ENCODE results near the gene KCNA4.
"Not testable (repeated sequence)": the region's sequence is repeated elsewhere in the genome, so short reads cannot be mapped to it uniquely, and the experiment has no call there.

KCNA4 gene

DNA sequence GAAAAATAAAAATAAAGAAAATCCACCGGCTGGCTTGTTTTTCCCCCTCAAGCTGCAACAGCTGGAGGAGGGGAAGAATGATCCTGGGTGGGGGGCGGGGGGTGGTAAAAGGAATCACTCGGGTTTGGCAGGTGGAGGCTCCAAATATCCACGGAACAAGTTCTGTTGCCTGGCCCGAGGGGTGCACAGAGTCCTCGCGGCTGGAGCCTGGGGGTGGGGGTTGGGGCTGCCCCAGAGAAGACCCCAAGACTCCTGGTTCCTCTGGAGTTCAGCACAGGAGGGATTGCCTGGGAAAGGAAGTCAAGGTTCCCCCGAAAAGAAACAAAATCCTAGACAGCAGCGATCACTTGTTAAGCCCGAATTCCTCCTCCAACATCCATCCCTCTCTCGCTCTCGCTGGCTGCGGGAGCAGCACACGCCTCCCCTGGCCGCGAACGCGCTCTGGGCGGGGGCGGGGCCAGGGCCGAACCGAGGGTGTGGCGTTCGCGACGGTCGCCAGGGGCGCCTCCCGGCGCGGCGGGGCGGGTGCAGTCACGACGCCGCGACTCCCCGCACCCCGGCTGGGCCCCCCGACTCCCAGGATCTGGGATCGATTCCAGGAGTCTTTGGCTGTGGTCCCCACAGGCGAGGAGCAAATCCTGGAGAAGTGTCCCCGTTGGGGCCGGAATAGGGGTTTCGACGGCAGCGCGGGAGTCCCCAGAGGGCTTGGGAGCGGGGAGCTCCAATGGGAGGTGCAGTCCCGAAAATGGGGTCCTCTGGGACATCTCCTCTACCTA is at the start of gene KCNA4:
TSS of gene KCNA4 (minus strand) at position 443 of the 776 bp plus-strand sequence. CDS start 4,352 bp downstream, outside the sequence.
- no peak for DNase-seq

DNA sequence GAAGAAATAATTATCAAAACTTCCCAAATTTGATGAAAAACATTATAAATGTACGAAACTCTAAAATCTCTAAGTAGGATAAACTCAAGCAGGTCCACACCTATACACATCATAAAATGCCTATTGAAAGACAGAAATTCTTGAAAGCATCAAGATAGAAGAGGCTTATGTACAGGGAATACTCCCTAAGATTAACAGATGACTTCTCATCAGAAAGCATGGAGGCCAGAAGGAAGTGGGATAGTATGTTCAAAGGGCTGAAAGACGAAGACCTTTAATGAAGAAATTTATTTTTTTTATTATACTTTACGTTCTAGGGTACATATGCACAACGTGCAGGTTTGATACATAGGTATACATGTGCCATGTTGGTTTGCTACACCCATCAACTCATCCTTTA is 45.3 kb upstream of the KCNA4 start:
- no peak for DNase-seq

DNA sequence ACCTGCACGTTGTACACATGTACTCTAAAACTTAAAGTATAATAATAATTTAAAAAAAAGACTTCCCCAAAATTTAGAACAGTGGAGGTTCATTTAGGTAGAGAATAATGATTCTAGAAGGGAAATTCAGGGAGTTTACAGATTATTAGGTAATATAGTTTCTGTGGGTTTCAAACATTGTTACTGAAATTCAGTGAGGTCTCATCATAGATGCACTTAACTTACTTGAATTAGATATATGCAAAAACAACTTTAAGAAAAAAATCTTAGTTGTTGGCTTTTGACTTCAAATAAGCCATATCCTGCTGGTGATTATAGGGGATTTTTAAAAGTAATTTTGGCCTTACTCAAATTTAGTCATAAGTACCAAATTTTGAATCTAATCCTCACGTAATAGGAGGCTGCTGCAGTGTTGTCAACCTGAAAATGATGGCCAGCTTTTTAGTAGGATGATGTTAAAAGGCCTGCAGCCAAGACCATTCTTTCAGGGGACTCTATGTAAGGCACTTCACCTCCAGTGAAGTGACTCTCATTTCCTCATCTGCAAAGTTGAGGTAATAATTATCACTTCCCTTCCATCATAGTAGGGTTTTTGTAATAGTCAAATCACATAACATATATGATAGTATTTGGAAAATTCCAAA is 42.5 kb upstream of the KCNA4 start:
- DNase-seq, result no peak

DNA sequence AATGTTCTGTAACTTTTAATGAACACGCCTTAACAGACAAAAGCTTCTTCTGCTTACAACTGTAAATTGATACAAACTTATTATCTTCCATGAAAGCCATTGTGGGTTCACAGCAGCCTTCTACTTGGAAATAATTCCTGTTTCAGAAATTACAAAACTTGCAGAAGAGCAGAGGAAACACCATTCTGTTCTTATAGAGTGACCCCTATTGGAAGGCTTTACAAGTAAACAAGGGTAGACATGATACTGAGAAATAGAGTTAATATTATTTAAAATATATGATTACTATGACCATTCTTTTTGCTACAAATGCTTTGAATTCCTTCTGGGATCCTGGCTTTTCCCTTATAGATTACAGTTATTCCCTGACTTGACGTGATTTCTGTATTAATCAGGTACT is 32.4 kb upstream of the KCNA4 start:
- DNase-seq, result no peak

DNA sequence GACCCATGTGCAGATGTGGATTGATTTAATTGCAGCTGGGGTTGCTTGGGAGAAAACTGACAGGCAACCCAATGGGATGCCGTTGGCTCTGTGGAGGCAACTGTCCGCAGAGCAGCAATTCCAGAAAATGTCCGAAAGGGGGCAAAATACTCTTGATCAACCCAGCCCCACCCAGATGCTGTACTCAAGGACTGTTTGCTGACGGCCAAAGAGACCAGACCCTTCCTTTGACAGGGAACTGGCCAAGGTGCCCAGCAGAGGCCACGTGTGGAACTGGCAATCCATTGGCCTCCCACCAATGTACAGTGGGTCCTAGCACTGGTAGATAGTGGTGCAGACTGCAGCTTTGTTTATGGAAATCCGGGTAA is 29.7 kb upstream of the KCNA4 start:
- DNase-seq, result no peak

DNA sequence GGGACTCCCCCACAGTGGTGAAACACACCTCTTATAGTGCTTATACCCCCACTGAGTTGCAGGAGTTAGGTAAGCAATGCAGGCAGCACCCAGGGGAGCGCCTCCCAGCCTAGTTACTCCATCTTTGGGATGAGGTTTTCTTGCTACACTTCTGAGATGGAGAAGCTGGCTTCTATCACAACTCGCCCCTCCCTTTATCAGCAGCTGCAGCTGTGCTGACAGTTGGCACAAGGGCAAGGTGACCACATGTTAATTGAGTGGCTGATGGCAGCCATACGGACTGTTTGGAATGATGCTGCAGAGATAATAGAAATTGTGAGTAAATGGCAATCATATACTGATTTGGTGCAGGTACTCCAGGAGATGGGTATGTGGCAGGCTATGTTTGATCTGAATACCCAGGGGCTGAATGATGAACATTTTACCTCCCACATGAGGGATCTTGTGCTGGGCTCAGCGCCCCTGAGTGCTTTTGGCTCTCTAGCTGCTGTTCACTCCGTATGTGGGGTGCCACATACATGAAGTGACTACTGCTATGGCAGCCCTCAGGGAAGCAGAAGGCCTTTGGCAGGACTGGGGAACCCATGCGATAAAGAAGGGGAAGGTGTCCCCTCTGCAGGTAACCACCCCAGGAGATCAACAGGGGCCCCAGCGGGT is 29.2 kb upstream of the KCNA4 start:
- DNase-seq, result no peak

DNA sequence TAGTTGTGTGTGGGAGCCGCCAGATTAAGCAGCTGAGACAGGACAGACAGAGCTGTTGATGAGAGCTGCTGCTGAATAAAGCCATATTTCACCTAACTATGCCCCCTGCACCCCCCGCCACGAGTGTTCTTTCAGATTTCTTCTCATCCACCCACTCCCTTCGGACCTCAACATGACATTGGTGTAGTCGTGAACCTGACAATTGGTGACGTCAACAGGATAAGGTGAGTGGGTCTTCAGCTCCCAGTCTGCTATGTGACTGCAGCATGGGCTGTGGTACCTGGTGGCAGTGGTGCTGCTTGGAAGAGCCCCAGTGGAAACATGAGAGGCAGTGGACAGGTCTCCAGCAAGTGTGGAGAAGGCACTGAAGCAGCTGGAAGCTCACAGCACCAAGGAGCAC is 28.3 kb upstream of the KCNA4 start:
- DNase-seq, result no peak

DNA sequence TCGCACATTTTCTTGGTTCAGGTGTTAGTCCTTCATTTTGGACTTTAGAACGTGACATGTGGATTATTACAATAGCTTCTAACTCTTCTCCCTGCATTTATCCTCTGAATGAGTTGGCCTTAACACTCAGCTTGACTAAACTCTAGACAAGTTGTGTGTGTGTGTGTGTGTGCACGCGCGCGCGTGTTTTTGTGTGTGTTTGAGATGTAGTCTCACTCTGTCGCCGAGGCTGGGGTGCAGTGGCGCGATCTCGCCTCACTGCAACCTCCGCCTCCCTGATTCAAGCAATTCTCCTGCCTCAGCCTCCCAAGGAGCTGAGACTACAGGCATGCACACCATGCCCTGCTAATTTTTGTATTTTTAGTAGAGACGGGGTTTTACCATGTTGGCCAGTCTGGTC is 24.3 kb upstream of the KCNA4 start:
- no peak for DNase-seq

DNA sequence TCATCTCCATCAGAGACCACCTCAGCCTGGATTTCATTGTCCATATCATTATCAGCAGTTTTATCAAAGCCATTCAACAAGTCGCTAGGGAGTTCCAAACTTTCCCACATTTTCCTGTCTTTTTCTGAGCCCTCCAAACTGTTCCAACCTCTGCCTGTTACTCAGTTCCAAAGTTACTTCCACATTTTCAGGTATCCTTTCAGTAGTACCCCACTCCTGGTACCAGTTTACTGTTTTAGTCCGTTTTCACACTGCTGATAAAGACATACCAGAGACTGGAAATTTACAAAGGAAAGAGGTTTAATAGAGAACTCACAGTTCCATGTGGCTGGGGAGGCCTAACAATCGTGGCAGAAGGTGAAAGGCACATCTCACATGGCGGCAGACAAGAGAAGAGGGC is 17.9 kb upstream of the KCNA4 start:
- not testable (repeated sequence) for DNase-seq

DNA sequence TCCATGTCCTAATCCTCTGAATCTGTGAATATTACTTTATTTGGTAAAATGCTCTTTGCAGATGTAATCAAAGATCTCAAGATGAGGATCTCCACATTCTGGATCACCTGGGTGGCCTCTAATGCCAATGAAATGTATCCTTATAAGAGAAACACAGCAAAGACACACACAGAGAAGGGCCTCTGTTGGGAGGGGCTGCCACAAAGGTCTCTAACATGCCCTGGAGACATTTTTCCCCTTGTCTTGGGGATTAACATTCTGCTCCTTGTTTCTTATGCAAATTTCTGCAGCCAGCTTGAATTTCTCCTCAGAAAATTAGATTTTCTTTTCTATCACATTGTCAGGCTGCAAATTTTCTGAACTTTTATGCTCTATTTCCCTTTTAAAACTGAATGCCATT is 17.3 kb upstream of the KCNA4 start:
- not testable (repeated sequence) for DNase-seq

DNA sequence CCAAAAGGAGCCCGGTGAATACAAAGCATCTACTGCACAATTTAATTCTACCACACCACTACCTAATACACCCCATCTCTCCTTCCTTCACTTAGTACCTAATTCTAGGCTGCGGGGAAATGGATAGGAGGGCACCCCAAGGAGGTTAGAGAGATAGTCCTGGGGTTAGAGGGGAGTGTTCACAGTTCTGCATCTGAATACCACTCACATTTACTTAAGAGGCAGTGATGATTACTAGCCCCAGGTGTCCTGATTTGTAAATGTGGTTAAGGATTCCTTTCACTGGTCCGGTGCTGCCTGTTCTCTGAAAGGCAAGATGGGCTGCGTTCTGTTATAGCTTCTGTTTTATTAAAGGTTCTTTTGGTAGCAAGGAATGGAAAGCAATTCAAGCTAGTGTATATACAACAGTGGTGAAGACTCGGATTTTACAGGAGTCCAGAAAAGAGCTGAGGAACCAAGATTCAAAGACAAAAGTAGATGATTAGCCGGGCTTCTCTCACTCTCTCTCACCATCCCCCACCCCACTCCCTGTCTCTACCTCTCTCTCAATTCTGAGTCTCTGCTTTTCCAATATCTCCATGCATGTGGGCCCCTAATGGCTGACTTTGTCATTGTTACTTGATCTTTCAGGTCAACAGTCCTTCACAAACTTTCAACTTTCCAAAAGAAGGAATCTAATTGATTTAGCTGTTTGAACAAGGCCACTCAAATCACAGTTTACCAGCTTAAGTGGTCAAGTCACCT is 8.7 kb upstream of the KCNA4 start:
- no peak for DNase-seq

DNA sequence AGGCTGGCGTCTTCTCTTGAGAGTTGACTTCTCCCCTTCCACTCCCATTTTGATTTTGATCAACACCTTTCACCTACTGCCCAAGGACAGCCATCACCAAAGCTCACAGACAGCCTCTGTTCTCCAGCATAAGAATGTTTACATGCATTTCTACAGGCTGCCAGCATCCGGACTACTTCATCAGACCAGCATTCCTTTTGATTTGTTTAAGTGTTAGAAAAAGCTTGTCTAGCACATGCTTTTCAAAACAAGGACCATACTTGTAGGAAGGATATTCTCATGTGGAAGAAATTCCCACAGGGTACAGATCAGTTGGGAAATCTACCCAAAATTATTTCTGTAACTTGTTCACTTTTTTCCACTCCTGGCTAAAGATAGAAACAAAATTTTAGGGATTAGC is 6.2 kb upstream of the KCNA4 start:
- no peak for DNase-seq

DNA sequence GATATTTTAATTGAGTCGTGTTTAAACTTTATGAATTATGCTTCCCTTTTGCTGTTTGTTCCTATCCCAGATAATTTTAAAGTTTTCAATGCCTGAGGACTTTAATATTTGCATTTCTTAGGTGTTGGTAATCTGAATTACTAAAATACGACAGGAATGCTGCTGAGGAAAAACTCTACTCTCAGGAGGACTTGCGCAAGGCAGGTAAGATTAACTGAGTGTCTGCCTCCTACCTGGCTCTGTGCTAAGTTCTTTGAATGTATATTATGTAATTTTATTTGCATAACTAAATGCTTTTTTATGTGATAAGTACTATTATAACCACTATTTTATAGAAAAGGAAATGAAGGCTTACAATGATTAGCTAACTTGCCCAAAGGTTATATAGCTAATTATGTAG is 2.7 kb upstream of the KCNA4 start:
- no peak for DNase-seq

DNA sequence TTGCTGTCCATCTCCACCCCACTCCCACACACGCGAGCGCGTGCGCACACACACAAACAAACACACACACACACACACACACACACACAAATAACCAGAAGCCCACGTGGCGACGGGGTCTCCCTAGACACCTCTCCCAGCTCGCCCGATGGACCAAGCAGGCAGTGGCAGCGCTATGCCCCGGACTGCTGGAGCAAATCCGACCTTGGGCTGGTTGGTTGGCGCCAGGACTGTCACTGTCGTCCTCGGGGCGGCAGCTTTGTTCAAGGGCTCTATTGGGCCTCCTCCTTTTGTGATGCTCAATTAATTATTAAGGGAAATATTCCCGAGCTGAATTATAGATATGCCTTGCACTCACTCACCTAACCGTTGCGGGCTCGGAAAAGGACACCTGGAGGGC is 1.7 kb upstream of the KCNA4 start:
- DNase-seq, result no peak

DNA sequence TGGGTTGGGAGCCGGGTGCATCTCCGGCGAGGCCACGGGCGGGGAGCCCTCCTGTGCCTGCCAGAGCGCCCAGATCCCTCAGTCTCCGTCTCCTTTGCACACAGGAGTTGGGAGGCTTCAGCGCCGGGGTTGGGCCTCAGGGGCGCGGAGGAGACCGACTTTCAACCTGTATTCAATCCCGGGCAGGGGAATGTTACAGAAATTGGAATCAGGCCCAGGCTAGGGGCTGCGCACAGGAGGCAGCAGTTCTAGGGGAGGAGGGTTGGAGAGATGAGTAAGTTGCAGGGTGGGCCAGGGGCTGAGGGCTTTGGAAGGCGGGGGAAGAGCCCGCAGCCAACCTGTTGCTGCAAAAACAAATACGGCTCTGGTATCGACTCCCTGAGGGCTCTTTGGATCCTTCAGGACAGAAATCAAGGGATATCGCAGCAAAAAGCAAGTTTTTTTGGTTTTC is 640 bp upstream of the KCNA4 start:
- DNase-seq, result no peak

DNA sequence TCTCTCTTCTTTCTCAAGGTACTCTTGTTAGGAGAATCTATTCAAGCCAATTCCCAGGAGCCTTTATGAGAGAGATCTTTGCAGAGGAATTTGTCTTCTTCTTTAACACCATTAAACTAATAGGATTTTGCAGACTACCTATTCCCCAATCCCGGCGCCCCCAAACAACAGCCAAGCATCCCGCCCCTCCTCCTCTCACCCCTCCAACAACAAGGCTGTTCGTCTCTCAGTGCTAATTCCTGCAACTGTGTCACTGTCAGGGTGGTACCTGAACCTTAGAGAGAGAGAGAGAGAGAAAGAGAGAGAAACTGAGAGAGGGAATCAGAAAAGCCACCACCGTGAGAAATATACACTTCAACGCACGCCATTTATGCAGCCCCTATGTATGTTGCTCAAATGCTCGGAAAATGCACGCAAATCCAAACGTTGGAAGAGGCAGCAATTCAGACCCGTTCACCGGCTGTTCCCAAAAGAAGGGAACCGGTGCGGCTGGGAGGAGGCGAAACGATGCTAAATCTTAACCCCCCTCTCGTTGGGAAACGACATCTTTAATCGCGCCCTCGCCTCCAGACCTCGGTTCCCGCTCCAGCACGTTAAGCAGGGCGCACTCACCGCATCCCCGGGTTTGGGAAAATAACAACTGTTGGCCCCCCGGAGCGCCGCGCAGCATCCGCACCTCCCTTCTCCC is 961 bp downstream of the KCNA4 start:
- DNase-seq, result no peak

DNA sequence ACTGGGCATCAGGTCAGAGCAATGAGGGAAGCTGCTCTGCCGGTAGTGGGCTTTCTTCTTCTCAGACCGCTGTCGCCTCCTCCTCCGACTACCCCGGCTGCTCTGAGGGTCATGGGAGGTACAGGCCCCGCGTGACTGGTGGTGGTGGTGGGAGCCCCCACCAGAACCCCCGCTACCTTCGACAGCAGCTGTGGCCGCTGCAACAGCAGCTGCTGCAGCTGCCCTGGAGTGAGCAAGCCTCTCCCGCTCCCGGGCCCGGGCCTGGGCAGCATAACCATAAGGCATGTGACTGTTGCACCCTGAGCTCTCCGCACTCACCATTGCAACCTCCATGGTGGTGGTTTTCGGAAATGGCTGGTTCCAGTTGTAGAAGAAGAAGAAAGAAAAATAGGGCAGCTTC is 4.5 kb downstream of the KCNA4 start:
- DNase-seq, result no peak

DNA sequence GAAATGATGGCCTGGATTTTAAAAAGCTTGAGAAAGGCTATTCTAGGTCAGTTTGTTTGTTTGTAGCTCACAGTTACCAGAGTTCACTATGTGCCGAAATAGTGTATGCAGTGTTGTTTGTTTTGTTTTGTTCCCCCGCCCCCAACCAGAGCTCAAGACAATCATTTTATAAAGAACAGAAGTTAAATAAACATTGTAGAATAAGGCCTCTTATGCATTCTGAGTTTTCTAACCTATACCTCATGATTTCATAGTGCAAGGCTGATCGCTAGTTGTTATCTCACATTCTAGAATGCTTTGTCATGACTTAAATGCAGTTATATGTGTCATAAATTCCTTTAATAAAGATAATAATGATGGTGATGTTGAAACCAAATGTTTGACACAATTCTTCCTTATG is 7.8 kb downstream of the KCNA4 start:
- DNase-seq, result no peak

DNA sequence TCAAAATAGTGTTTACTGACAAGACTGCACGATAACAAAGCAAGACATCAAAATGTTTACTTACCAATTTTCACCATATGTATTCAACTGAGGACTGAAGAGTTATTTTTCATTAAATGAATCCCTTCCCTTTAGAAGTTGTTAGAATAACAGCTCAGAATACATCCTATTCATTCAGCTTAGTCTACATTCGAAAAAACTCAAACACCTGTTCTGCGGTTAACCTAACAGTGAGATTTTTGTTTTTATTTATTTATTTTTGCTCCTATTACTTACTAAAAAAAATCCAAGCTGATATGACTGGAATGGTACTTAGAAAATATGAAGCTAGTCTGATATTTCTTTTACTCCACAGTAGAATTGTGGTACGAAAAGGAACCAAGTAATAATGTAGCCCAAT is 10.0 kb downstream of the KCNA4 start:
- no peak for DNase-seq

DNA sequence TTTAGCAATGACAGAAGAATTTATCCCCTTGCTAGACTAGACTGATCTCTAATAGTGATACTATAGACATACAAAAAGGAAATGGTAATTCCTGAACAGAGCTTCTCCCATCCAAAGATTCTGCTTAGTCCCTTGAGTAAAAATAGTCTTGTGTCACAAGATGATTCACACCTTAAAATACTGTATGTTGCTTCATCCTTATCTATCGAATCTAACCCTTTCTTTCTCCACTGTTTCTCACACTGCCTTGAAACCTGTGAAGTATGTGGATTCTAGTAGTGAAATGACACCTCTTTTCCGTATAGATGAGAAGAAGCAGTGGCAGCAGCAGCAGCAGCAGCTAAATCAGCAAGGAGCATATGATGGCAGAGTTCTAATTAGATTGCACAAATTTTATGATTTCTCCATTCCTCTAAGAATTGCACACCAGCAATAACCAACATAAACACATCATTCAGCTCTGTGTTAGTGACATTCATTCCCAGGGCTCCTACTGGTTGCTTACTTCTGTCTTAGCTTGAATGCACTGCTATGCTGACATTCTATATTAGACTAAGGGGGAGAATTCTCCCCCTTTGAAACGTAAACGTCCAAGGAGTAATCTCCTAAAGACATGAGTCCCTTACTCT is 14.6 kb downstream of the KCNA4 start:
- no peak for DNase-seq

DNA sequence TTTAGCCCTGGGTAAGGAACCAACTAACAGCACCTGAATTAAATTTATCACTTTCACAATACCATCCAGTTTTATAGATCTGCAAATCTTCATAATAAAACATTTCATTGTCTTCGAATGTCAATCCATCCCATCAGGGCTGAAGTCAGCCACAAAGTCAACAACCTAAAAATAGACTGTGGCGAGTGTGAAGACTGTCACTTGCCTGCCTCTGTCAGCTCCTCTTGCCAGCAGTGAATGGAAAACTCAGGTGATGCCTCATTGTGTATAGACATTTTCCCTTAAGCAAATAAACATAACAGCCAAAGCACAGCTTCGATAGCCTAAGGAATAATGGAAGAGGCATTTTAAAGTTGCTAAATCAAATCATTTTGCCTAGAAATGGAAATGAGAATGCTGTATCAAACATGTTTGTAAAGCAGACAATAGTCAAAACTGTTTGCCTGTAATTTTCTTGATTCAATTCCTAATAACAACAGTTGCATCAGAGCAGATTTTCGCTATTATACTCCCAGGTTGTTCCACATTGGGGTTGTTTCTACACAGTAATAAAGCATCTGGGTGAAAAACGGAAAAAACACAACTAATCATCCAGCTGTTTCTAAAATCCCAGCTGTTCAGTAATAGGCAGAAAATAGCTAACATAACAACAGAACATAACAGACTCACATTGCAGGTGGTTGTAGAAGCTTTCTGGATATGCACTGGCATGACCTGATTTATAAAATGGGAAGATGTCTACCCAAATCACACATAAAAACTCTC is 15.7 kb downstream of the KCNA4 start:
- DNase-seq, result no peak

DNA sequence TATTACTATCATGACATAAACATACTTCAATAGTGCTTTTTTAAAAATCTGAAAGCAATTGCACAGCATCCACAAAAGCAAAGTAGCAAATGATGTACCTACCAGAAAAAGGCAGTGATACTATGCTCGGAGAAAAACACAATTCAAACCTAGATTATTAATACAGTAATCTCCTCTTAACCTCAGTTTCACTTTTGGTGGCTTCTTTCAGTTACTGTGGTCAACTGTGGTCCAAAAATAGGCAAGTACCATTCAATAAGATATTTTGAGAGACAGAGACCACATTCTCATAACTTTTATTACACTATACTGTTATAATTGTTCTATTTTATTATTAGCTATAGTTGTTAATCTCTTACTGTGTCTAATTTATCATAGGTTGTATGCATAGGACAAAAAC is 20.8 kb downstream of the KCNA4 start:
- no peak for DNase-seq

Data from activated CD8-positive, alpha-beta memory T cell treated with anti-CD3 and anti-CD28 coated beads for 24 hours (primary cell).